DMS53 treated with DMSO at 0.1 percent for 48 hours (cell line): ENCODE results near the gene MYOD1.

Experiments
- DNase-seq: peaks from one replicate; lab custom pipeline; 2025; ENCODE audit not compliant: unreplicated experiment; lab: John Stamatoyannopoulos, UW

Gene MYOD1

DNA sequence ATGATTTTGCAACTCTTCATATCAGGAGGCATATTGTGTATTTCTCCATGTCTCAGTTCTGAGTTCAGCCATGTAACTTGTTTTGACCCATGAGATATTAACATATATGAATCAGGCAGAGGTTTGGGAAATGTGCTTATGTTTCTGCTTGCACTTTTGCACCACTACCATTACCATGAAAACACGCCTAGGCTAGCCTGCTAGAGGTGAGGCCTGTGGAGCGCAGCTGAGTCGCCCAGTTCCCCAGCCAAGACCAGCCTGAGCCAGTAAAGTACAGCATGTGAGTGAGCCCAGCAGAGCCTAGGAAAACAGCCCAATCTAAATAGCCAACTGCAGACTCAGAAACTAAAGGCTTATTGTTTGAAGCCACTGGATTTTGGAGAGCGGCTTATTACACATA lies 18.4 kb upstream of the MYOD1 start:
- DNase-seq, result no peak

DNA sequence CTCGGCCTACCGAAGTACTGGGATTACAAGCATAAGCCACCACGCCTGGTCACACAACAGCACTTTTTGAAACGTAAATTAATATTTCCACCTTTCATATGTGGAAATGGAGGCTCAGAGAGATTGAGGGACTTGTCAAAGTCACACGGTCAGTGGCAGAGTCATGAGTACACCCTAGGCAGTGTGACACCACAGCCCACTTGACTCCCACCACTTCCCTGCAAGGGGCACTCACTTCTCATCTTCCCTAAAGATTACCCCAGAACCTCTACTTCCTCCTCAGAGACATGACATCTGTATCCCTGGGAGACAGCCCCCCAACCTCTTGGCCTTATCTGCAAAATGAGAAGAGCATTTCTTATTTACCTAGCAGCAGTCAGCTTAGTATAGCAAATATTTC lies 16.5 kb upstream of the MYOD1 start:
- no peak for DNase-seq

DNA sequence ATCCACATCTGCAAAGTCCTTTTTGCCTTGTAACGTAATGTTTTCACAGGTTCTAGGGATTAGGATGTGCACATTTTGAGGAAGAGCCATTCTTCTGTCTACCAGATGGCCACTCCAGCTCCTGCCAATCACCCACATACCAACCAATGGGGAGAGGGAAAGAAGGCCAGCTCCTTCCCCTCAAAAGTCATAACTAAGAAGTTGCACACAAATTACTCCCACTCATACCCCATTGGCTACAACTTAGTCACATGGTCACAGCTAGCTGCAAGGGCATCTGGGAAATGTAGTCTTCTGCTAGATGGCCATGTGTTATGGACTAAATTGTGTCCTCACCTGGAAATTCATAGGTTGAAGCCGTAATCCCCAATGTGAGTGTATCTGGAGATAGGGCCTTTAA lies 15.4 kb upstream of the MYOD1 start:
- no peak for DNase-seq

GRCh38 chr11:17707830-17708229 lies 11.5 kb upstream of the MYOD1 start:
- DNase-seq, result no peak

GRCh38 chr11:17711836-17712235 lies 7.5 kb upstream of the MYOD1 start:
- no peak for DNase-seq

DNA sequence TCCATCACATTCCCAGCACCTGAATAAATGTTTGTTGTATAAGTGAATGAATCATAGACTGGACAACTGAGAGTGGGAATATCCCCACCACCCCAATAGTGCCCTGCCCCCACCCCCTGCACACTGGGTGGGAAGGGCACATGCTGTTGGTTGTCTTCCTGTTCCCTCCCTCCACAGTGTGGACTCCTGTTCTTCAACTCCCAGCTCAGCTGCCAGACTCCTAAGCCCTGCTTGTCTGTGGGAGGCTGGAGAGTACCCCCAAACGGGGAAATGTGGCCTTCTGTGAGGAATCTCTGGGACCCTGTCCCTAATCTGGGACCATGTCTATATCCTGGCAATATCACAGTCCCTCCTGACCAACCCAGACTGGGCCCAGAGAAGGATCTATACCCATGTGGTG lies 5.5 kb upstream of the MYOD1 start:
- no peak for DNase-seq

DNA sequence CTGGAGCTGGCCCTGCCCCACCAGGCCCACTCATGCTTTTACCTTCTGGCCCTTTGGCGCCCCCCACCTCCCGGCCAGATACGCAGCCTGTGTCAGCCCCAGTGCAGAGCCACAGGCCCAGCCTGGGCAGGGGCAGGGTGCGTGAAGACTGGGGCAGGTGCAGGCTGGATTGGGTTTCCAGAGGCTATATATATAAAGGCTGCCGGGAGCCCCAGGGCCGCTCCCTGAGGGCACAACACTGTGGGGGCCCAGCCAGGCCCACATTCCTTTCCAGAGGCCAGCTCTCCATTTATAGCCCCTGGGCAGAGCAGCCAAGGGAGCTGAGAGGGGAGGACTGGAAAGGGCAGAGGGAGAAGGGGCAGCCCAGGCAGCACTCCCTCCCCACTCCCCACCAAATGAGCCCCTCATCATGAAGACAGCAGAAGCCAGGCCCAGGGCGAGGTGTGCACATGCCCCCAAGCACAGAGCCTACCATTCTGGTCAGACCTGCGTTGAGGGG lies 5.0 kb upstream of the MYOD1 start:
- no peak for DNase-seq

DNA sequence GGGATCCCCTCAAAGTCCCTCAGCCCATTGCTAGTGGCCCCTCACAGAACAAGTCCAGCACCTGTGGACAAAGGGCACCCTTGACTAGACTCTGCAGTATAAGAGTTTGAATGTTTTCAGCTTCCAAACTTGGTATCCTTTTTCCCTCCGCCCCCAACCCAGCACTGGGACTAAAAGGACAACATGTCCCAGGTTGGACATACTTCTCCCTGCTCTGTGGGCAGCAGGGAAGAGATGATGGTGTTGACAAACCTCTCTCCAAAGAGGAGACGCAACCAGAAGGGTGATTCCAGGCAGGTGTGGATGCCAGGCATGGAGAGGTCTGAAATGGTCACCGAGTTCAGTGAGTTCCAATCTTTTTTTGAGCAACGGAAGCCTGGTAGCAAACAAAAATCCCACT lies 4.5 kb upstream of the MYOD1 start:
- no peak for DNase-seq

DNA sequence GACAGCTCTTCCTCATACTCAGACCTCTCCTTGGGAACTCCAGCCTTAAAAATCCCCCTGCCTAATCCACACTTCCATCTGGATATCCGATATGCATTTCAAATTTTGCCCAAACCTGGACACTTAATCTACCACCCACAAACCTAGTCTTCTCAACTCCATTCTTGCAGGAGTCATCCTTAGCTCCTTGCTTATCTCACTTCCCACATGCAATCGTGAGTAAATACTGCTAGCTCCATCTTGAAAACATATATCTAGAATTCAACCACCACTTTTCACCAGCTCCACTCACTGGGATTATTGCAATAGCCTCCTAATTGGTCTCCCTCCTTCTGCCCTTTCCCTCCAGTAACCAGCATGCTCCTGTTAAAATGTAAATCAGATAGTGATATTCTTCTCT lies 2.6 kb upstream of the MYOD1 start:
- no peak for DNase-seq

DNA sequence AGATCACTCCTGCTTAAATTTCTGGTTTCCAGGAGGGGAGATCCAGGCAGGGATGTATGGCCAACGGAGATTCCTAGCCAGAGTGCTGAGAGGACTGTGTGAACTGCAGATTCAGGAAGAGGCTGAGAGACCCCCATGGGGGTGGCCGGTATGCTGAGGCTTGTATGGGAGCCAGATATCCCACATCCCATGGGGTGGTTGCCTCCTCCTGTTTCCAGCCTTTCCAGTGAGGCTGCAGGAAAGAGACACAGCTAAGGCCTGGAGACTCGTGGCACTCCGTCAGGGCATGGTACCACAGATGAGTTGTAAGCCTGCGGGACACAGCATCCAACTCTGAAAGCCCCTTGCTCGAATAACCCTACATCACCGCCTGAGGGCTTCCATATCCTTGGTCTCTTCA lies 1.4 kb upstream of the MYOD1 start:
- no peak for DNase-seq

GRCh38 chr11:17718510-17718962 lies 835 bp upstream of the MYOD1 start:
- DNase-seq, result no peak

DNA sequence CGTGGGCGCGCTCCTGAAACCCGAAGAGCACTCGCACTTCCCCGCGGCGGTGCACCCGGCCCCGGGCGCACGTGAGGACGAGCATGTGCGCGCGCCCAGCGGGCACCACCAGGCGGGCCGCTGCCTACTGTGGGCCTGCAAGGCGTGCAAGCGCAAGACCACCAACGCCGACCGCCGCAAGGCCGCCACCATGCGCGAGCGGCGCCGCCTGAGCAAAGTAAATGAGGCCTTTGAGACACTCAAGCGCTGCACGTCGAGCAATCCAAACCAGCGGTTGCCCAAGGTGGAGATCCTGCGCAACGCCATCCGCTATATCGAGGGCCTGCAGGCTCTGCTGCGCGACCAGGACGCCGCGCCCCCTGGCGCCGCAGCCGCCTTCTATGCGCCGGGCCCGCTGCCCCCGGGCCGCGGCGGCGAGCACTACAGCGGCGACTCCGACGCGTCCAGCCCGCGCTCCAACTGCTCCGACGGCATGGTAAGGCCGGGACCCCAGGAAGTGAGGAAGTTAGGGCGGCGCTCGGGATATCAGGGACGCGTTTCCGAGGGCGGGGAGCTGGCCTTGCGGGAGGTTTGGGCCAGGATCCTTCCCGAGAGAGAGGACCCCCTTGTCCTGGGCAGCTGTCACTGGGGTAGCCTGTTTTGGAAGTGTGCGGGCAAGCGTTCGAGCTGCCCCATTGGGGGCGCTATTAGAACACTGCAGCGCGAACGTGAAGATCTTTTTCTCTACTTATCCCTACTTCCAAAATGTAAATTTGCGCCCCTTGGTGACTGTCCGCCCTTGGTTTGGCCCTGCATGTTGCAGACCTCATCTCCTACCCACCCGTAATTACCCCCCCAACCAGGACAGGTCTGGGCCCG lies 796 bp downstream of the MYOD1 start:
- no peak for DNase-seq

- no peak for DNase-seq
Observed at GRCh38 chr11:17720796-17721171, 1.4 kb downstream of the MYOD1 start.

- peak; percentile 17 for DNase-seq
Observed at GRCh38 chr11:17721242-17721999, 2.0 kb downstream of the MYOD1 start.

DNA sequence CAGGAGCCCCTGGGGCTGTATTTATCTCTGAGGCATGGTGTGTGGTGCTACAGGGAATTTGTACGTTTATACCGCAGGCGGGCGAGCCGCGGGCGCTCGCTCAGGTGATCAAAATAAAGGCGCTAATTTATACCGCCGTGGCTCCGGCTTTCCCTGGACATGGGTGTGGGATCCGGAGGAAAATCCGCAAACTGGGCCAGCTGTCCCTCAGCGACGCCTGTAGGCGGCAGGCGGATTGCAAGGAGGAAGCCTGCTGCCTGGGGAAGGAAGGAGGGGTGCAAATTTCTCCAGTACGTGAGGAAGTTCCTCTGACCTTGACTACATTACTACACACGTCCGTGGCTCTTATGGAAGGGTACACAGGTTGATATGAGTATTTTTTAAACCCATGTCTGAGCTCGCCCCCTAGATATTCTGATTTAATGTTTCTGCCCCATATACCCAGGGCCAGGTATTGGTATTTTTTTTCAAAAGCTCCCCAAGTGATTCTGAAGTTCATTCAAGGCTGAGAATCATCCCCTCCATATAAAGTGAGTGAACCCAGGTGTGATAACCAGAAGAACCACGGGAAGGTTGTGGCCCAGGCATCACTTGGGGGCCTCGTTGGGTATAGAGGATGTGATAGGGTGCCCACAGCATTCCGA lies 2.8 kb downstream of the MYOD1 start:
- DNase-seq, result peak; percentile 52

DNA sequence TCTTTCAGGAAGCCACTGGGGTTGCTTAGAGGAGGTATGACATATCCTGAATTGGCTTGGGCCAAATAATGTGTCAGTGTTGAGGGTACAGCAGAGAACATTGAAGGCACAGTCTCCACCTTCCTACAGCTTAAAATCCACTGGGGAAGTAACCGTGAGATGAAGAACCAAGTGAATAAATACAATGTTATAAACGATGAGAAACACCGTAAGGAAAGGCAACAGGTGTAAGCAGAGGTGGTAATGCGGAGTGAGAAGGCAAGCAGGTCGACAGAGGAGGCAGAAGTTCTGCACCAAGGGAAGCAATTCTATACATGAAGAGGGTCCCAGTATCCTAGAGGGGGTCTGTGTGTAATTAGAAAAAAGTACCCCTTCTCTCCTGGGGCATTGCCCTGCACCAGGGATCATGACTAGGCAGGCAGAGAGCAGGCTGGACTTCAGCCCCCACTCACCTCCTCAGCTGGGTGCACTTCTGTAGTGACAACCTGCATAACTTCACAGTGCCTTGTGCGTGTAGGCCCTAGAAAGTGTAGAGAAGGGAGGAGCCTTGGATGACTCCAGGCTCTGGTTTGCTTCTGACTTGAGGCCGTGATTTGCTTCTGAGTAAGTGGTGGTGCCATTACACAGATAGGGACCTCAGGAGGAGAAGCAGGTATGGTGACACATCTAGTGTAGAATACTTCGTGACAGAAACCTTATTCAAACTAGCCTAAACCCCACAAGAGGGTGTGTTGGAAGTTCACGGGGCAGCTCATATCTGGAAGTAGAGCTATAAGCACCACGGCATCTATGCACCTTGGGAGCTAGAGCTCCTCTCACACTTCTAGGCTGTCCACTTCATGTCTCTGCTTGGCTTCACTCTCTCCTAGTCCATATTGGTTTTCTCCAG lies 4.9 kb downstream of the MYOD1 start:
- DNase-seq, result no peak

DNA sequence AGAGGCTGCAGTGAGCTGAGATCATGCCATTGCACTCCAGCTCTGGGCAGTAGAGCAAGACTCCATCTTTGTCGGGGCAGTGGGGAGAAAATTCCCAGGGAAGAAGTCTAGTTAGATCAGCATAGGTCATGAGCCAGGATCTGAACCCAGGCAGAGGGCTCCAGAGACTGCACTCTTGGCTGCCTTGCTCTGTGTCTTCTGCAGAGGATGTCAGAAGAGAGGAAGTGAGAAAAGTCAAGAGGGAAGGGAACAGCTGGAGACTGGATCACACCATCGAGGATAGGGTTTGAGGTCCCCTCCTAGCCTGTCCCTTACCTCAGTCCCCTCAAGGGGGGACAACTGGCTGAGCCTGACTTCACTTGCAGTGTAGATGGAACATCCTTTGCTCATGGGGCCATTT lies 5.8 kb downstream of the MYOD1 start:
- no peak for DNase-seq

DNA sequence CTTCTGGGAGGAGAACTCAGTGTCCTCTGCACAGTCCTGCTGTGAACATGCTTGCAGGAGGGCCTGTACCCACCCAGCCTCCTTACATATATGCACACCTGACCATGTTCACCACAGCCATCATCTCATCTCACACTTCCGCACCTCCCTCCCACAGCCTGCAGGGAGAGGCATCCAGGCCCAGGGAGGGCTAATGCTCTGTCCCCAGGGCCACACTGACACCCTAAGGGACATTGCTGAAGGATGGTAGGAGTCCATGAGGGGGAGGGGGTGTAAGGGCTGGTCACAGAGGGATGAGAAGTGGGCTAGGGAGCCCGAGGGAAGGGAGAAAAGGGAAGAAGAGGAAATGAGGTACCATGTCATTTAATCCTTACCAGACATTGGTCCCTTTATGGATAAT lies 10.8 kb downstream of the MYOD1 start:
- DNase-seq, result no peak

GRCh38 chr11:17730608-17731462 lies 11.5 kb downstream of the MYOD1 start:
- peak; percentile 88 for DNase-seq

- DNase-seq, result no peak
Observed at GRCh38 chr11:17733261-17733660, 13.9 kb downstream of the MYOD1 start.
